ENCODE data around the gene ZNF805.
"Not testable (repeated sequence)": the region's sequence is repeated elsewhere in the genome, so short reads cannot be mapped to it uniquely, and the experiment has no call there.

ZNF805 gene

DNA sequence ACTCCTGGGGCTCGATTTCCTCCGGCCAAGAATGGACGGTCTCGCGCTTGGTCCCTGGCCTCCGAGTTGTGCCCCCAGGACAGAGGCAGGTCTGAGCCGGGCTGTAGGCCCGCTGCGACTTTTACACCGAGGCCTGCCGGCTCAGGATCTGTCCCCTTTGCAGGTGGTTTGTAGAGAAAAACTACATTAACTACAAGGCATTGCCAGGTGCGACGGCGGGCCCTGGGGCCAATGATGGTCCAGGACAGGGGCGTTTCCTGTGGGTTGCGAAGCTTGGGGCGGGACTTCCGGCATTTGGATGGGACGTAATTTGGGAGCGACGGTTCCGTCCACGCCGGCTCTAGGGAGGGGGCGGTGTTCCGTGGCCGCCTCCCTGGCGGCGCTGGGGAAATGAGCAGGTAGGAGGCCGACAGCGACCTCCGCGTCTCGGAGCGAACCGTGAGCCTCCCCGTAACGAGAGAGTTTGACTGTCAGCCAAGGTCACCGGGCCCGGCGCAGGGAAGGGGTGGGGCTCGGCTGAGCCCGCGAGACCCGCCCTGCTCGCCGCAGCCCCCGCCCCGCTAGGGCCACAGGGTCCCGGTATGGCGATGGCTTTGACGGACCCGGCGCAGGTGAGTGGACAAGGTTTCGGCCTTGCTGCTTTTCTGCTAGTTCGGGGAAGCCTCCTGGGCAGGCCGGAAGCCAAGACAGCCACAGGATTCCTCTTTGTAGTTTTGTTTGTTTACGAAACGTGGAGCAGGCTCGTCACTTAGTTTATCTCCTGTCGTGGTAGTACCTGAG, at the start of gene ZNF805:
Gene ZNF805, plus strand, starts transcription at position 322 of the 780 bp plus-strand sequence. Its CDS starts 260 bp downstream, at position 582.
- TF ChIP-seq, protein P1, sequence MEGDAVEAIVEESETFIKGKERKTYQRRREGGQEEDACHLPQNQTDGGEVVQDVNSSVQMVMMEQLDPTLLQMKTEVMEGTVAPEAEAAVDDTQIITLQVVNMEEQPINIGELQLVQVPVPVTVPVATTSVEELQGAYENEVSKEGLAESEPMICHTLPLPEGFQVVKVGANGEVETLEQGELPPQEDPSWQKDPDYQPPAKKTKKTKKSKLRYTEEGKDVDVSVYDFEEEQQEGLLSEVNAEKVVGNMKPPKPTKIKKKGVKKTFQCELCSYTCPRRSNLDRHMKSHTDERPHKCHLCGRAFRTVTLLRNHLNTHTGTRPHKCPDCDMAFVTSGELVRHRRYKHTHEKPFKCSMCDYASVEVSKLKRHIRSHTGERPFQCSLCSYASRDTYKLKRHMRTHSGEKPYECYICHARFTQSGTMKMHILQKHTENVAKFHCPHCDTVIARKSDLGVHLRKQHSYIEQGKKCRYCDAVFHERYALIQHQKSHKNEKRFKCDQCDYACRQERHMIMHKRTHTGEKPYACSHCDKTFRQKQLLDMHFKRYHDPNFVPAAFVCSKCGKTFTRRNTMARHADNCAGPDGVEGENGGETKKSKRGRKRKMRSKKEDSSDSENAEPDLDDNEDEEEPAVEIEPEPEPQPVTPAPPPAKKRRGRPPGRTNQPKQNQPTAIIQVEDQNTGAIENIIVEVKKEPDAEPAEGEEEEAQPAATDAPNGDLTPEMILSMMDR (IDR thresholded peaks at IDR 0.05; ENCODE audit: low read depth, low read length, missing control alignments), result no peak
- peak within 1 kb of the TSS; percentile 85 for H3K4me3 ChIP-seq (replicated peaks; ENCODE audit: low read depth, low read length)
- peak; percentile 81 for DNase-seq (ENCODE audit: extremely low read depth, low read depth)

DNA sequence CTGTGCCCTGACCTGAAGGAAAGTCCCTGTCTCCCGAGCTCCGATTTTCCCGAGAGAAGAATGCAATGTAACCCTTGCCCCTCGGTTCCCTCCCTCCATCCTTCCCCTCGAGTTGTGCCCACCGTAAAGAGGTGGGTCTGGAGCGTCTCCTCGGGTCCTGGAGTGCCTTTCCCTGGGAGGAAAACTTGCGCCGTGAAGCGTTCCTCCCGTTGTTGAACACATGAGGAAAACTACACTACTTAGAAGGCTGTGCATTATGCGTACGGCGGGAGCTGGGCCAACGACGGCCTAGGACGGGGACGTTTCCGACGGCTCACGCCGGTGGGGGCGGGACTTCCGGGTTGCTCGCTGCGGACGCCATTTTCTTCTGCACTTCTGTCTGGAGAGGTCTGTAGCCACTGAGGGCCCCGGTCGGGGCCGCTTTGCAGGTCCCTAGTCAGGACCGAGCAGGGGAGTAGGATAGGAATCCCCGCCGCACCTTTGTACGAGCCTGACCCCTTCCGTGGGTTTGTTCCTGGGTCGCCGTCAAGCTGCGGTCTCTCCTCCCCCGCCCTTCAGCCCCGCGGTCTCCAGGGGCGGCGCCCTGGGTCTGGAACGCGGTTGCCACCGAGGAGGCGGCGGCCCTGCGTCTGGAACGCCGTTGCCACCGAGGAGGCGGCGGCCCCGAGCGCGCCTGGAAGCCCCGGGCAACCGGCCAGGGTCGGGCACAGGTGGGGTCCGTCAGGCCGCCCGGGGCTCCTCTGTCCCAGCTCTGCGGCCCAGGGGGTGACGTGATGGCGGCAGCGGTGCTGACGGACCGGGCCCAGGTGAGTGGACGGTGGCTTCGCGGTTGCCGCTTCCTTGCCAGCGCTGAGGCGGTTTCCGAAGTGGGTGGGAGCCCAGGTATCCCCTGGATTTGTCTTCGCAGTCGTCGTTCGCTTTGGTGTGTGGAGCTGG, 49.0 kb upstream of the ZNF805 start, which contains the start of gene ZNF264:
Gene ZNF264, plus strand, starts transcription at position 360 of the 936 bp plus-strand sequence. Its CDS starts 414 bp downstream, at position 774.
- TF ChIP-seq, protein P1 (IDR thresholded peaks at IDR 0.05; ENCODE audit: low read depth, low read length, missing control alignments), result no peak
- peak; percentile 58 for DNase-seq (ENCODE audit: extremely low read depth, low read depth)
- H3K4me3 ChIP-seq (replicated peaks; ENCODE audit: low read depth, low read length), result peak within 1 kb of the TSS; percentile 92

DNA sequence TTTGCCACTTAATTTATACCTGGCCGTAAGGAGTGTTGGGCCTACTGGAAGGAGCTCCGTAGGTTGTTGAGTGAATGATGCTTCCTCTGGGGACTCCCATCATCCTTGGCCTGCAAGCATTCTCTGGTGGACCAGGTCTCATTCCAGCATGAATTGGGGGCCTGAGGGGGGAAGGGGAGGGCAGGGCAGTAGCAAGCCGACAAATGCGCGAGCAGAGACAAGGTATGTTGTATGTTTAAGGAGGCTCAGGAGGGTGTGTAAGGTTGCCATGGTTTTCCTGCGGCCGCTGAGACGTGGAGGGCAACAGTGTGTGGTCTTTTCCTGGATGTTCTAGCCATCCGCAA, 48.4 kb upstream of the ZNF805 start:
- no peak for DNase-seq (ENCODE audit: extremely low read depth, low read depth)
- TF ChIP-seq, protein P1 (IDR thresholded peaks at IDR 0.05; ENCODE audit: low read depth, low read length, missing control alignments), result no peak
- H3K4me3 ChIP-seq (replicated peaks; ENCODE audit: low read depth, low read length), result peak overlapping the region; percentile 92

DNA sequence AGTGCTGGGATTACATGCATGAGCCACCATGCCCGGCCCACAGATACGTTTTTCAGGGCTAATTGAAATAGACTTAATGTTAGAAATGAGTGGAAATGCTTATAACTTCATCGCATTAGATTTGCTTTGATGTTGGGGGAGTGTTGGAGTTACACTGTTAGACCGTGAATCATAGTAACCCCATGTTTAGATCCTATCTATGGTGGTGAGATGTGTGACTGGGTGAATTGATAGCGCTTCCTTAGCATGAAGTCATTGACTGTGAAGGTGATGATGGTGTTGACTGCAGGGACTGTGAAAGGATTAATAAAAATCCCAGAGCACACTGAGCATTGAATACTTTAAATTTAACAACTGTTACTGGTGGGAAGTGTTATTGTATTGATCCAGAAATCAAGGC, 47.4 kb upstream of the ZNF805 start:
- DNase-seq (ENCODE audit: extremely low read depth, low read depth), result no peak
- TF ChIP-seq, protein P1 (IDR thresholded peaks at IDR 0.05; ENCODE audit: low read depth, low read length, missing control alignments), result no peak
- H3K4me3 ChIP-seq (replicated peaks; ENCODE audit: low read depth, low read length), result peak overlapping the region; percentile 92

DNA sequence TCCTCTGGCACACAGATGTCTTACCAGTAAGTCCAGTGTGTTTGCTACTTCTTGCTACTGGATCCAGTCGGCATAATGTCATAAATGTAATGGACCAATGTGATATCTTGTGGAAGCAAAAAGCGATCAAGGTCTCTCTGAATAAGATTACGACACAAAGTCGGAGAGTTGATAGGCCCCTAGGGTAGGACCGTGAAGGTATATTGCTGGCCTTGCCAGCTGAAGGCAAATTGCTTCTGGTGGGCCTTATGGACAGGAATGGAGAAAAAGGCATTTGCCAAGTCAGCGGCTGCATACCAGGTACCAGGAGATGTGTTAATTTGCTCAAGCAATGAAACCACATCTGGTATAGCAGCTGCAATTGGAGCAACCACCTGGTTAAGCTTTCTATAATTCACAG, 42.6 kb upstream of the ZNF805 start:
- H3K4me3 ChIP-seq (replicated peaks; ENCODE audit: low read depth, low read length); DNase-seq (ENCODE audit: extremely low read depth, low read depth): not testable (repeated sequence)

DNA sequence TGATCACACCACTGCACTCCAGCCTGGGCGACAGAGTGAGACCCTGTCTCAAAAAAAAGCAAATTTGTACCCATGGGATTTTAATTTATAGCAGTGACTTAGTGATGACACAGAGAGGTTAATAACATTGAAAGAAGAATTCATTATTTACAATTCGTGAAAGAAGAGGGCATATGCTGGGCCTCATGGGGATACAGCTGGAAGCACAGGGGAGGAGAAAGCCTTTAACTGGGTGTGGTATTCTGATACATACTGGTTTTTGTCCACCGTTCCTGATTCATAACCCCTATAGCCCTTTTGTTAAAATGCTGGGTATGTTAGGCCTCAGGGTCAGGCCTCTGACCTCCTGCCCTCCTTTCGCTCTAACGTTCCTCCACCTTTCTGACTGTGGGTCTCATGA, 38.3 kb upstream of the ZNF805 start:
- no peak overlapping the region for H3K4me3 ChIP-seq (replicated peaks; ENCODE audit: low read depth, low read length)
- DNase-seq (ENCODE audit: extremely low read depth, low read depth), result no peak
- TF ChIP-seq, protein P1 (IDR thresholded peaks at IDR 0.05; ENCODE audit: low read depth, low read length, missing control alignments), result no peak

DNA sequence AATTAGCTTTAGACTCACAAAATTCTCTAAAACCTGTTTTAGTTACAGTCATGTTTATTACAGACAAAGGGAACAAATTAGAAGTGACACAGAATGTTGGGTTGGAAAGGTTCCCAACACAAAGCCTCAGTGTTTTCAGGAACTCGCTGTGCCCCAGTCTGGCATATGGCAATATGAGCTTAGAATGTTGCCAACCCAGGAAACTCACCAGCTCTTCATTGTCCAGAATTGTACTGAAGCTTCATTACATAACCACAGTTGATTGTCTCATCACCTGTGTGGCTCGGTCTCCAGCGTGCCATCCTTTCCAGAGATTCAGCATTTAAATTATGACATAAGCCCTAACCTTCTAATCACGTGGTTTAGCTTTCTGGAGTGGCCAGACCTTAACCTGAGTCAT, 30.1 kb upstream of the ZNF805 start:
- no peak for DNase-seq (ENCODE audit: extremely low read depth, low read depth)
- H3K4me3 ChIP-seq (replicated peaks; ENCODE audit: low read depth, low read length), result no peak overlapping the region
- TF ChIP-seq, protein P1 (IDR thresholded peaks at IDR 0.05; ENCODE audit: low read depth, low read length, missing control alignments), result no peak
